ENCODE results near the gene SMIM5. TPM values are rescaled to one million over a fixed set of nuclear protein-coding genes. Genes with fewer than 3 reads are reported as not detected.

Gene SMIM5
- total RNA-seq, 1 experiment from 2014 or later, result 0.24 TPM

DNA sequence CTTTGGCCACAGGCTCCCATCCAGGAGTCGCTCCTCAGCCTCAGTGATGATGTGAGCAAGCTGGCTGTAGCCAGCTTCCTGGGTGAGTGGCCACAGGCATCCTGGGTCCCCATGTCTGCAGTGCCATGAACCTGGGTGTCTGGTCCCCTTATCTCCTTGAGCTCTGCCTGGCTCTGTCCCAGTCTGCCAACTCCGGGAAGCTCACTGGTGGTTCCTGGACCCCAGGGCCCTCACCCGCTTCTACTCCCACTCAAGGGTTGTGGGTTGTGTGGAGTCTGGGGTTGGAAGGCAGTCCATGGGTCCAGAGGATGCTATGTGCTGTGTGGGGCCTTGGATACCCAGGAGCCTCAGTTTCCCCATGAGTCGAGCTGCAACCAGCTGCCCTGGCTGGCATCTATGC lies 11.7 kb upstream of the SMIM5 start:
- Histone ChIP-seq H3K14ac (ENCODE audit: insufficient read depth, low read length) (no peak overlapping the region), H3K79me1 (ENCODE audit: insufficient read depth, low read depth, low read length, poor library complexity, severe bottlenecking) (no peaks in the 10 kb centered on the region), H3K79me2 (ENCODE audit: insufficient read depth, low read length) (no peaks in the 10 kb centered on the region), H2BK120ac (ENCODE audit: low read depth, low read length, poor library complexity, severe bottlenecking) (no peak overlapping the region), H2BK5ac (ENCODE audit: insufficient read length, low read length) (no peak overlapping the region), H3K9ac (ENCODE audit: extremely low read depth, insufficient read length, low read length) (no peak overlapping the region), H4K91ac (ENCODE audit: insufficient read length, low read depth, low read length) (no peak overlapping the region), H3K27ac (ENCODE audit: insufficient read length, low read depth, low read length) (no peak overlapping the region), H3K9me3 (ENCODE audit: control insufficient read depth, low read depth, low read length) (no peaks in the 10 kb centered on the region), H3K56ac (ENCODE audit: insufficient read length, low read depth, low read length) (no peak overlapping the region), H3K4ac (ENCODE audit: low read depth, low read length) (no peak overlapping the region), H4K5ac (ENCODE audit: insufficient read length, low read depth, low read length) (no peak overlapping the region), H4K20me1 (ENCODE audit: control insufficient read depth, insufficient read depth, insufficient read length) (no peaks in the 10 kb centered on the region), H3T11ph (ENCODE audit: low read length) (no peak overlapping the region), H3K27me3 (ENCODE audit: insufficient read depth, low read length) (no peaks in the 10 kb centered on the region; the same call in 1 of the 2 replicates), H3K4me2 (ENCODE audit: insufficient read depth, insufficient read length, low read length) (no peak overlapping the region), H2BK15ac (ENCODE audit: low read depth, low read length) (no peak overlapping the region), H3K23me2 (ENCODE audit: insufficient read length, low read depth, low read length, poor library complexity, severe bottlenecking) (no peaks in the 10 kb centered on the region), H3K18ac (ENCODE audit: insufficient read length, low read depth, low read length) (no peak overlapping the region), H3K23ac (ENCODE audit: insufficient read length, low read depth, low read length) (no peak overlapping the region), H2BK12ac (ENCODE audit: insufficient read length, low read depth, low read length) (no peak overlapping the region), H2AFZ (ENCODE audit: low read length) (no peak overlapping the region), H3K4me1 (ENCODE audit: insufficient read depth, low read length) (no peaks in the 10 kb centered on the region), H2BK20ac (ENCODE audit: low read depth, low read length, poor library complexity, severe bottlenecking) (no peak overlapping the region), H2AK5ac (ENCODE audit: insufficient read length, low read length) (no peak overlapping the region), H4K8ac (replicated peaks; ENCODE audit: insufficient read length, low read depth, low read length) (no peak overlapping the region)
- DNase-seq, result no peak
- H3K4me3 Mint-ChIP-seq, result no peak overlapping the region; a peak in 1 of 5 replicates
- H3K9me3 Mint-ChIP-seq, result no peaks in the 10 kb centered on the region
- TF ChIP-seq, protein P1, sequence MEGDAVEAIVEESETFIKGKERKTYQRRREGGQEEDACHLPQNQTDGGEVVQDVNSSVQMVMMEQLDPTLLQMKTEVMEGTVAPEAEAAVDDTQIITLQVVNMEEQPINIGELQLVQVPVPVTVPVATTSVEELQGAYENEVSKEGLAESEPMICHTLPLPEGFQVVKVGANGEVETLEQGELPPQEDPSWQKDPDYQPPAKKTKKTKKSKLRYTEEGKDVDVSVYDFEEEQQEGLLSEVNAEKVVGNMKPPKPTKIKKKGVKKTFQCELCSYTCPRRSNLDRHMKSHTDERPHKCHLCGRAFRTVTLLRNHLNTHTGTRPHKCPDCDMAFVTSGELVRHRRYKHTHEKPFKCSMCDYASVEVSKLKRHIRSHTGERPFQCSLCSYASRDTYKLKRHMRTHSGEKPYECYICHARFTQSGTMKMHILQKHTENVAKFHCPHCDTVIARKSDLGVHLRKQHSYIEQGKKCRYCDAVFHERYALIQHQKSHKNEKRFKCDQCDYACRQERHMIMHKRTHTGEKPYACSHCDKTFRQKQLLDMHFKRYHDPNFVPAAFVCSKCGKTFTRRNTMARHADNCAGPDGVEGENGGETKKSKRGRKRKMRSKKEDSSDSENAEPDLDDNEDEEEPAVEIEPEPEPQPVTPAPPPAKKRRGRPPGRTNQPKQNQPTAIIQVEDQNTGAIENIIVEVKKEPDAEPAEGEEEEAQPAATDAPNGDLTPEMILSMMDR (conservative IDR thresholded peaks at IDR 0.05), result no peak
- no CpG with 5 or more reads among the region's 4 CpGs for WGBS (ENCODE audit: extremely low coverage, insufficient read length, low lambda C conversion rate)
- peaks cover 8% of the 10 kb centered on the region for H3K27me3 Mint-ChIP-seq (ENCODE audit: low read depth)
- peaks cover 0 to 5% of the 10 kb centered on the region in 2 experiments; a peak in 1 of 4 replicates for H3K4me1 Mint-ChIP-seq
- no peaks in the 10 kb centered on the region for H3K36me3 Mint-ChIP-seq (ENCODE audit: insufficient read depth in 1 of 3, low read depth in 3 of 3)
- no peak overlapping the region for H3K27ac Mint-ChIP-seq

Data from H9 (cell line).